Measurements from ENCODE around the gene HBE1. TPM values are rescaled to one million over a fixed set of nuclear protein-coding genes. Genes with fewer than 3 reads are reported as not detected.
A peak's percentile ranks its signal among the peaks of the same experiment; 100 is the strongest.
"Not testable (repeated sequence)": the region's sequence is repeated elsewhere in the genome, so short reads cannot be mapped to it uniquely, and the experiment has no call there.

HBE1 gene
- total and polyA plus RNA-seq, 9 of the 15 experiments (the other 6 are each of a cell fraction or from before 2014, with no cell fraction given): 612 to 10,250 (median 2,181) TPM

DNA sequence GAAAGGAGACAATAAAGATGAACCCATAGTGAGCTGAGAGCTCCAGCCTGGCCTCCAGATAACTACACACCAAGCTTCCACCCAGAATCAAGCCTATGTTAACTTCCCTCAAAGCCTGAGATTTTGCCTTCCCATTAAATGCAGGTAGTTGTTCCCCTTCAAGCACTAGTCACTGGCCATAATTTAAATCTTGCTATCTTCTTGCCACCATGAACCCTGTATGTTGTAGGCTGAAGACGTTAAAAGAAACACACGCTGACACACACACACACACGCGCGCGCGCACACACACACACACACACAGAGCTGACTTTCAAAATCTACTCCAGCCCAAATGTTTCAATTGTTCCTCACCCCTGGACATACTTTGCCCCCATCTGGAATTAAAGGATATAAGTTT is 21.2 kb downstream of the HBE1 start:
- 1% methylated on average over 7 of the region's 7 CpGs for WGBS (ENCODE audit: insufficient coverage, low coverage, missing lambda C conversion rate)
- FAIRE-seq (peak; percentile 67), DNase-seq (ENCODE audit: extremely low read depth in 1 of 4, low spot score in 3 of 4) (peak in 1 of 4 experiments; percentile 52)
- in situ Hi-C loops (cut with MboI); H3K9me1 ChIP-seq (ENCODE audit: control insufficient read depth, insufficient read depth, low read length); H2AFZ ChIP-seq (ENCODE audit: low read depth, low read length); ATAC-seq; CTCF ChIA-PET (ENCODE audit: low intra/inter-chr PET ratio); H3K27me3 ChIP-seq (ENCODE audit: control insufficient read depth in 2 of 2, insufficient read depth in 2 of 2, low read length in 2 of 2); H3K9me3 ChIP-seq (replicated peaks; ENCODE audit: control insufficient read depth, insufficient read depth, low read depth, low read length); intact Hi-C loops (cut with micrococcal nuclease); BruUV-seq (replicated peaks); H4K20me1 ChIP-seq (replicated peaks; ENCODE audit: control insufficient read depth, insufficient read depth, low read length); TF ChIP-seq ATF1 (CRISPR knock-in tag; IDR thresholded peaks at IDR 0.05): not testable (repeated sequence)
- Histone ChIP-seq H3K4me1 (replicated peaks in 1 of 2; ENCODE audit: control insufficient read depth in 2 of 2, insufficient read depth in 2 of 2, low read length in 2 of 2) (peaks cover 8 to 14% of the 10 kb centered on the region in 2 experiments), H3K27ac (ENCODE audit: extremely low read depth, low read depth, low read length) (peak overlapping the region; percentile 25; the same call in 2 of the 3 replicates), H3K4me3 (peak overlapping the region; percentile 54), H3K4me2 (ENCODE audit: insufficient read depth, low read length) (peak overlapping the region; percentile 88), H3K79me2 (ENCODE audit: control insufficient read depth, insufficient read depth, low read length) (peaks cover 92% of the 10 kb centered on the region), H3K36me3 (ENCODE audit: control insufficient read depth, insufficient read depth, low read length) (peaks cover 54% of the 10 kb centered on the region), H3K9ac (ENCODE audit: insufficient read depth in 1 of 2, low read depth in 2 of 2, low read length in 2 of 2) (peak overlapping the region; percentile 70 to 75; a peak in 3 of 4 replicates)
- 0 out of 2 replicates have a peak, but pooled peaks have one; percentile 14 for TF ChIP-seq ATF1 (tag; IDR thresholded peaks at IDR 0.05)
- 0 out of 2 replicates have a peak, but pooled peaks have one; percentile 48 for TF ChIP-seq RBFOX2 (IDR thresholded peaks at IDR 0.05; ENCODE audit: low read depth, low read length)
- TF ChIP-seq NRF1 (conservative IDR thresholded peaks at IDR 0.05 in 1 of 2, IDR thresholded peaks at IDR 0.05 in 1 of 2): peak; percentile 31 to 44; a peak in 2 of 4 replicates
- TF ChIP-seq HDAC1 (IDR thresholded peaks at IDR 0.05): 0 out of 4 replicates have a peak, but pooled peaks of 1 of the 2 experiments have one; percentile 20
- peak; percentile 26 for TF ChIP-seq CHD1 (IDR thresholded peaks at IDR 0.05; ENCODE audit: low read length)
- POLR2A ChIA-PET: interaction anchor here (0.7 to 3.3 kb wide), 12 partner anchors 9 to 120 kb away, joined by 3 to 21 read pairs (median 4); partner anchors contain the start of gene HBE1

Data from K562 (cell line).